H1 (cell line): ENCODE results near the gene ITGAE. TPM values are rescaled to one million over a fixed set of nuclear protein-coding genes. Genes with fewer than 3 reads are reported as not detected.
"Not testable (repeated sequence)": the region's sequence is repeated elsewhere in the genome, so short reads cannot be mapped to it uniquely, and the experiment has no call there.

ENCODE experiments used
- CTCF ChIA-PET: fragments of 300-600 bp; sonication (Branson Sonifier 250); formaldehyde crosslinking; loops from one replicate; lab custom pipeline; 2021; ENCODE audit not compliant: partially characterized antibody; lab: Charles Lee
- POLR2A ChIA-PET: fragments of 300-600 bp; sonication (Branson Sonifier 250); formaldehyde crosslinking; loops from one replicate; lab custom pipeline; 2021; ENCODE audit warnings: inconsistent platforms; ENCODE audit not compliant: partially characterized antibody; lab: Charles Lee
- DNase-seq, 2 experiments: peaks; one replicate each; pipeline versions ENCODE4 v3.0.0 to v3.0.0-alpha.2; 2010 to 2022; ENCODE audit warnings: low spot score in 2 of 2, low read depth in 1 of 2, mixed read lengths in 1 of 2
- FAIRE-seq: peaks from 2 replicates; lab custom pipeline; 2011; peaks lifted over from hg19 to GRCh38; lab: Jason Lieb, UNC
- H2AFZ ChIP-seq: 2 replicates; pipeline ENCODE4 v1.8.1; 2012; ENCODE audit warnings: low read length, inconsistent platforms
- H2AK5ac ChIP-seq: 2 replicates; pipeline ENCODE4 v1.6.1; 2013; ENCODE audit warnings: low read depth, low read length
- H2BK120ac ChIP-seq: replicated peaks from 2 replicates; pipeline ENCODE3; 2013; ENCODE audit warnings: low read depth, low read length, inconsistent platforms
- H2BK12ac ChIP-seq: 2 replicates; pipeline ENCODE4 v1.6.1; 2013; ENCODE audit warnings: low read depth, low read length
- H2BK15ac ChIP-seq: 2 replicates; pipeline ENCODE4 v1.6.1; 2013; ENCODE audit warnings: low read length
- H2BK20ac ChIP-seq: 2 replicates; pipeline ENCODE4 v1.6.1; 2013; ENCODE audit warnings: low read length
- H2BK5ac ChIP-seq: 2 replicates; pipeline ENCODE4 v1.6.1; 2013; ENCODE audit warnings: low read depth, low read length
- H3K14ac ChIP-seq: 2 replicates; pipeline ENCODE4 v1.6.1; 2013; ENCODE audit warnings: inconsistent platforms; ENCODE audit not compliant: insufficient read length
- H3K18ac ChIP-seq: 2 replicates; pipeline ENCODE4 v1.6.1; 2013; ENCODE audit warnings: low read length; ENCODE audit errors: extremely low read depth
- H3K23ac ChIP-seq: 2 replicates; pipeline ENCODE4 v1.6.1; 2013; ENCODE audit warnings: inconsistent platforms; ENCODE audit not compliant: insufficient read length
- H3K23me2 ChIP-seq: 2 replicates; pipeline ENCODE4 v1.6.1; 2013; ENCODE audit warnings: low read depth, low read length
- H3K27ac ChIP-seq: 2 replicates; pipeline ENCODE4 v1.6.1; 2011; ENCODE audit warnings: low read depth, low read length, inconsistent platforms
- H3K27me3 ChIP-seq, 4 experiments: replicated peaks in 1 of 4; 1 replicate in 1 of 4; 2 replicates in 3 of 4; pipeline versions ENCODE4 v1.6.1 to v1.8.1; 2011 to 2013; ENCODE audit warnings: low read length in 3 of 4, mild to moderate bottlenecking in 3 of 4, inconsistent platforms in 2 of 4, mixed read lengths in 2 of 4, moderate library complexity in 1 of 4; ENCODE audit not compliant: control insufficient read depth in 3 of 4, insufficient read depth in 3 of 4; ENCODE audit errors: extremely low read depth in 1 of 4
- H3K36me3 ChIP-seq, 4 experiments: 2 replicates each; pipeline versions ENCODE4 v1.6.1 to v1.8.1; 2011 to 2013; ENCODE audit warnings: mild to moderate bottlenecking in 4 of 4, low read length in 3 of 4, moderate library complexity in 2 of 4, control low read depth in 1 of 4, inconsistent platforms in 1 of 4; ENCODE audit not compliant: insufficient read depth in 4 of 4, control insufficient read depth in 2 of 4
- H3K4ac ChIP-seq: replicated peaks from 2 replicates; pipeline ENCODE3; 2013; ENCODE audit warnings: low read length, low read depth, mixed read lengths, inconsistent platforms; ENCODE audit not compliant: insufficient read length
- H3K4me1 ChIP-seq, 4 experiments: replicated peaks in 1 of 4; 1 replicate in 1 of 4; 2 replicates in 3 of 4; pipeline versions ENCODE4 v1.6.1 to v1.8.1; 2011 to 2013; ENCODE audit warnings: low read length in 3 of 4, inconsistent platforms in 2 of 4, mixed read lengths in 1 of 4; ENCODE audit not compliant: insufficient read depth in 4 of 4, control insufficient read depth in 3 of 4
- H3K4me2 ChIP-seq, 2 experiments: 2 replicates each; pipeline versions ENCODE4 v1.6.1 to v1.8.1; 2011 to 2013; ENCODE audit warnings: low read depth in 2 of 2, low read length in 2 of 2, control low read depth in 1 of 2, inconsistent platforms in 1 of 2, mild to moderate bottlenecking in 1 of 2; ENCODE audit not compliant: insufficient read depth in 1 of 2
- H3K4me3 ChIP-seq, 4 experiments: fragments of 200-600, 300-600 bp in 1 of 4; sonication (generic), shearing (Covaris generic), sonication (Bioruptor Twin) in 1 of 4; 2 replicates each; pipeline versions ENCODE4 v1.5.1 to v1.8.1; 2011 to 2016; ENCODE audit warnings: low read length in 4 of 4, low read depth in 3 of 4, control low read depth in 2 of 4, inconsistent platforms in 2 of 4, mild to moderate bottlenecking in 2 of 4, mixed read lengths in 1 of 4, moderate library complexity in 1 of 4; ENCODE audit not compliant: insufficient read depth in 2 of 4; ENCODE audit errors: extremely low read depth in 1 of 4
- H3K56ac ChIP-seq: replicated peaks from 2 replicates; pipeline ENCODE3; 2013; ENCODE audit warnings: low read depth, mild to moderate bottlenecking, mixed read lengths, low read length, inconsistent platforms; ENCODE audit not compliant: insufficient read length
- H3K79me1 ChIP-seq: 2 replicates; pipeline ENCODE4 v1.6.1; 2013; ENCODE audit warnings: low read depth, low read length, control low read depth
- H3K79me2 ChIP-seq, 2 experiments: 2 replicates each; pipeline versions ENCODE4 v1.6.1 to v1.8.1; 2012 to 2013; ENCODE audit warnings: low read length in 2 of 2, mild to moderate bottlenecking in 2 of 2, inconsistent platforms in 1 of 2; ENCODE audit not compliant: insufficient read depth in 2 of 2, control insufficient read depth in 1 of 2
- H3K9ac ChIP-seq, 4 experiments: replicated peaks in 1 of 4; 1 replicate in 1 of 4; 2 replicates in 3 of 4; pipeline versions ENCODE4 v1.6.1 to v1.8.1; 2011 to 2013; ENCODE audit warnings: low read depth in 3 of 4, low read length in 3 of 4, control low read depth in 2 of 4, mild to moderate bottlenecking in 2 of 4, moderate library complexity in 2 of 4, inconsistent platforms in 1 of 4; ENCODE audit errors: extremely low read depth in 1 of 4
- H3K9me3 ChIP-seq, 2 experiments: 2 replicates each; pipeline versions ENCODE4 v1.6.1 to v1.8.1; 2012 to 2013; ENCODE audit warnings: mild to moderate bottlenecking in 2 of 2, moderate library complexity in 2 of 2, control low read depth in 1 of 2, inconsistent platforms in 1 of 2, low read depth in 1 of 2, low read length in 1 of 2, mixed read lengths in 1 of 2; ENCODE audit not compliant: insufficient read depth in 2 of 2
- H4K20me1 ChIP-seq, 2 experiments: replicated peaks in 1 of 2; 2 replicates each; pipeline versions ENCODE3 to v1.8.1; 2011 to 2013; ENCODE audit warnings: inconsistent platforms in 2 of 2, low read length in 2 of 2, mild to moderate bottlenecking in 1 of 2; ENCODE audit not compliant: insufficient read depth in 2 of 2, control insufficient read depth in 1 of 2
- H4K5ac ChIP-seq: 2 replicates; pipeline ENCODE4 v1.6.1; 2013; ENCODE audit warnings: low read length, low read depth, mixed read lengths, inconsistent platforms; ENCODE audit not compliant: insufficient read length
- H4K8ac ChIP-seq: 2 replicates; pipeline ENCODE4 v1.8.0; 2013; ENCODE audit warnings: mild to moderate bottlenecking, moderate library complexity, low read length, inconsistent platforms; ENCODE audit not compliant: insufficient read depth; ENCODE audit errors: extremely low read depth
- H4K91ac ChIP-seq: replicated peaks from 2 replicates; pipeline ENCODE3; 2013; ENCODE audit warnings: low read length, mixed read lengths, inconsistent platforms; ENCODE audit not compliant: insufficient read length
- RAD21 ChIP-seq, 2 experiments: IDR thresholded peaks in 1 of 2; conservative IDR thresholded peaks in 1 of 2; 2 replicates each; pipeline ENCODE4 v1.6.1; 2011; ENCODE audit warnings: low read depth in 2 of 2, low read length in 2 of 2, improper control_type of control experiment in 1 of 2, inconsistent platforms in 1 of 2, mild to moderate bottlenecking in 1 of 2, moderate library complexity in 1 of 2
- RXRA ChIP-seq: IDR thresholded peaks from 2 replicates; pipeline ENCODE4 v1.6.1; 2011; ENCODE audit warnings: low read depth, mild to moderate bottlenecking, low read length, moderate library complexity; ENCODE audit not compliant: insufficient read depth
- SRF ChIP-seq: IDR thresholded peaks from 2 replicates; pipeline ENCODE4 v1.6.1; 2011; ENCODE audit warnings: mild to moderate bottlenecking, low read depth, low read length, moderate library complexity
- SUZ12 ChIP-seq: fragments of 200-600 bp; sonication (generic); IDR thresholded peaks from 2 replicates; pipeline ENCODE4 v1.6.1; 2012; ENCODE audit warnings: mild to moderate bottlenecking, inconsistent platforms, low read length, moderate library complexity, mixed read lengths
- TAF7 ChIP-seq: optimal IDR thresholded peaks from 2 replicates; pipeline ENCODE3; 2011; ENCODE audit warnings: low read depth, mild to moderate bottlenecking, inconsistent platforms, low read length, moderate library complexity, borderline replicate concordance
- TBP ChIP-seq: IDR thresholded peaks from 2 replicates; pipeline ENCODE4 v1.6.1; 2011; ENCODE audit warnings: low read depth, low read length, improper control_type of control experiment
- WGBS, 2 experiments: shearing (Covaris generic) in 1 of 2; methylation state at CpG; one replicate each; pipeline versions ENCODE4 v1.1.6 to v1.1.7; 2013 to 2015; ENCODE audit warnings: low lambda C conversion rate in 2 of 2, mixed read lengths in 2 of 2, inconsistent platforms in 1 of 2, low coverage in 1 of 2, missing lambda C conversion rate in 1 of 2; ENCODE audit not compliant: insufficient replicate concordance in 2 of 2, insufficient coverage in 1 of 2, insufficient read length in 1 of 2; ENCODE audit errors: extremely low coverage in 1 of 2, missing lambda C conversion rate in 1 of 2; 5-methylcytosine and 5-hydroxymethylcytosine counted together
- polyA plus RNA-seq, 7 experiments: library from polyadenylated mRNA; depleted of rRNA in 3 of 7; stranded (reverse) in 5 of 7; unstranded in 2 of 7; fragments of >200 nt in 5 of 7; fragments of 200-250 nt in 2 of 7; gene quantifications; 1 replicate in 5 of 7; 2 replicates in 1 of 7; 4 replicates in 1 of 7; pipeline versions ENCODE4 v1.2.1 to v1.2.3, GENCODE V29; 2011 to 2013; ENCODE audit warnings: missing spikeins in 2 of 7, mixed read lengths in 2 of 7
- total RNA-seq: library from RNA; stranded (reverse); fragmentation: NEBNext Ultra II Directional; extraction: Animal tissue kit (Norgen Biotek cat#: 25700); gene quantifications from 2 replicates; pipeline ENCODE4 v1.2.1, GENCODE V29; 2021

The ITGAE gene
- total and polyA plus RNA-seq, 2 of the 8 experiments (the other 6 are each of a cell fraction or from before 2014, with no cell fraction given): 23.2 to 43.1 TPM

GRCh38 chr17:3788200-3788599, 12.8 kb downstream of the ITGAE start (continued):
- TF ChIP-seq RAD21 (IDR thresholded peaks at IDR 0.05 in 1 of 2, conservative IDR thresholded peaks at IDR 0.05 in 1 of 2; ENCODE audit: low read depth in 2 of 2, low read length in 2 of 2): no peak
- no peak for TF ChIP-seq SUZ12
- TF ChIP-seq TBP: no peak
- TF ChIP-seq RXRA: no peak
- no peak for TF ChIP-seq TAF7
- no peak for TF ChIP-seq SRF
- TF ChIP-seq, all 59 proteins: peak for 0

GRCh38 chr17:3785323-3785722, 15.7 kb downstream of the ITGAE start:
- H3K27ac ChIP-seq, H2BK15ac ChIP-seq, H3K23ac ChIP-seq, H3K9ac ChIP-seq, H4K5ac ChIP-seq, H3K23me2 ChIP-seq, H2BK20ac ChIP-seq, H2AFZ ChIP-seq, H3K9me3 ChIP-seq, H4K91ac ChIP-seq, H3K79me2 ChIP-seq, POLR2A ChIA-PET, H3K56ac ChIP-seq, H2AK5ac ChIP-seq, H3K18ac ChIP-seq, H4K8ac ChIP-seq, DNase-seq, H2BK5ac ChIP-seq, H3K4me1 ChIP-seq, H3K4me3 ChIP-seq, FAIRE-seq, H3K4me2 ChIP-seq, H3K4ac ChIP-seq, H2BK120ac ChIP-seq, H3K36me3 ChIP-seq, H3K79me1 ChIP-seq, H3K27me3 ChIP-seq, H2BK12ac ChIP-seq, H4K20me1 ChIP-seq, H3K14ac ChIP-seq: not testable (repeated sequence)
- CTCF ChIA-PET: interaction anchor here (1.2 kb wide), 1 partner anchor 48 kb away, joined by 3 read pairs; no protein-coding TSS in a partner anchor
- WGBS, 2 experiments: 93% methylated on average over 5 of the region's 5 CpGs; no CpG with 5 or more reads in 1 of the 2 experiments
